ENCODE results near the gene C10orf120.

DNA sequence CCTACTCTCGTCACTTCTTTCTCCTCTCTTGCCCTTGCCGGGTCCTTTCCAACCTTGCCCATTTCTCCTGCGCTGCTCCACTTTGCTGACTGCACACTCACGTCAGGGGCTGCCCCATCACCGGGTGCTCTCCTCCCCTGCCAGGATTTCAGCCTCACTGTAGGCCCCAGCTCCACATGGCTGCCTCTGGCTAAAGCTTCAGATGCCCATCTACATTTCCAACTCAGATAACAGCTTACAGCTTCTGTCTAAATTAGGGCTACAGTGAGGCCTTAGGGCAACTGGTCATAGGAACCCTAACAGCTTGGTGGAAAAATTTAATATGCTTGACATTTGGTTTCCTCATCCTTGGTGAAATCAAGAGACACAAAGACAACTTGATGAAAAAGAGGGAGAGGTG, 25.9 kb downstream of the C10orf120 start:
- TF ChIP-seq, protein P1, sequence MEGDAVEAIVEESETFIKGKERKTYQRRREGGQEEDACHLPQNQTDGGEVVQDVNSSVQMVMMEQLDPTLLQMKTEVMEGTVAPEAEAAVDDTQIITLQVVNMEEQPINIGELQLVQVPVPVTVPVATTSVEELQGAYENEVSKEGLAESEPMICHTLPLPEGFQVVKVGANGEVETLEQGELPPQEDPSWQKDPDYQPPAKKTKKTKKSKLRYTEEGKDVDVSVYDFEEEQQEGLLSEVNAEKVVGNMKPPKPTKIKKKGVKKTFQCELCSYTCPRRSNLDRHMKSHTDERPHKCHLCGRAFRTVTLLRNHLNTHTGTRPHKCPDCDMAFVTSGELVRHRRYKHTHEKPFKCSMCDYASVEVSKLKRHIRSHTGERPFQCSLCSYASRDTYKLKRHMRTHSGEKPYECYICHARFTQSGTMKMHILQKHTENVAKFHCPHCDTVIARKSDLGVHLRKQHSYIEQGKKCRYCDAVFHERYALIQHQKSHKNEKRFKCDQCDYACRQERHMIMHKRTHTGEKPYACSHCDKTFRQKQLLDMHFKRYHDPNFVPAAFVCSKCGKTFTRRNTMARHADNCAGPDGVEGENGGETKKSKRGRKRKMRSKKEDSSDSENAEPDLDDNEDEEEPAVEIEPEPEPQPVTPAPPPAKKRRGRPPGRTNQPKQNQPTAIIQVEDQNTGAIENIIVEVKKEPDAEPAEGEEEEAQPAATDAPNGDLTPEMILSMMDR (conservative IDR thresholded peaks at IDR 0.05; ENCODE audit: low read length): no peak
- no peak for TF ChIP-seq EZH2phosphoT487 (IDR thresholded peaks at IDR 0.05; ENCODE audit: borderline replicate concordance, low read depth, low read length)

Data from OCI-LY7 (cell line).